Omental fat pad (tissue), 4 donors: ENCODE data around the gene AAR2. TPM values are rescaled to one million over a fixed set of nuclear protein-coding genes. Genes with fewer than 3 reads are reported as not detected.

Source experiments
- ATAC-seq: fragments of 150-250 bp; one replicate; pipeline ENCODE4 v1.9.1; 2016; ENCODE audit warnings: mild to moderate bottlenecking, moderate library complexity; ENCODE audit not compliant: low FRiP score
- DNase-seq: peaks from one replicate; pipeline ENCODE4 v3.0.0-alpha.2; 2019; ENCODE audit warnings: low spot score
- CTCF ChIP-seq, 3 donors: fragments of 450-650 bp; IDR thresholded peaks; one replicate each; pipeline ENCODE4 v1.5.1; 2016 to 2017; ENCODE audit warnings: antibody characterized with exemption in 3 of 3, mild to moderate bottlenecking in 3 of 3, moderate library complexity in 2 of 3
- total RNA-seq, 4 donors: library from RNA; depleted of rRNA; stranded (reverse); fragments of >200 nt; gene quantifications; one replicate each; pipeline ENCODE4 v1.1.0, GENCODE V29; 2016

The AAR2 gene
- total RNA-seq, 4 donors from 2014 or later: 30.8 to 40.5 (median 32.3) TPM

DNA sequence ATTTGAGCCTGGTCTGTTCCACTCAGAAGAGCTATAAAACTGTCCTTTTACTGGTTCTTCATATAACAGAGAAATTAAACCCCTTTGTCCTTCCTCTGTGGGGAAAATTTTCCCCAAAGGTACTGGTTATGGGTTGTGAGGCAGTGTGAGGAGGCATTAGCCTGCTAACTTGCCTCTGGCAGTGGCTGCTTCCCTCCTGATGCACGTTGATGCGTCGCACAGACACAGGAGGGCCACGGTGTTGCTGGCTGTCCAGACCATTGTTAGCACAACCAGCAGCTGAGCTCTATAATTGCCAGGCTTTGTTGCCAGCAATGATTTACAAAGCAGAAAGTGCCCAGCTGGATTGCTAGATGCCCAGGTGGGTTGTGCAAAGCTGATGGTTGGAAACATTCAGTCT lies 10.1 kb downstream of the AAR2 start:
- no peak for TF ChIP-seq CTCF (IDR thresholded peaks at IDR 0.05)
- DNase-seq: no peak
- no peak for ATAC-seq

DNA sequence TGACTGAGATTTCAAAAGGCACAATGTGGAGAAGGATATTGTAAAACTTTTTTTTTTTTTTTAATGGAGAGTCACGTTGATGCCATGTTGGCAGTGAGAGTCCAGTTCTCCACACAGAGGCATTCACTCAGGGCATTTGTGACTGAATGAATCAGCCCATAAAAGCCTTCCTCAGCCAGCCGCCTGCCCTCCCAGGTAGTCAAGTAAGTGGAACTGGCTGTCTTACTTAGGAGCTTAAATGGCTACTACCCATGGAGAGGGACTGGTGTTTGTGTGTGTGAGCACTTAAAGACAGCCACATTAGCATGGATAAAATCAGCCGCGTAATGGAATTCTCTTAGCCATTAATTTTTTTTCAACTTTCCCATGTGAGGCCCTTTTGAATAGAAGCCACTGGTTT lies 12.6 kb downstream of the AAR2 start:
- DNase-seq (no peak), ATAC-seq (no peak)
- no peak for TF ChIP-seq CTCF (IDR thresholded peaks at IDR 0.05)

GRCh38 chr20:36249450-36249849 lies 13.2 kb downstream of the AAR2 start:
- ATAC-seq (no peak), DNase-seq (no peak)
- no peak for TF ChIP-seq CTCF (IDR thresholded peaks at IDR 0.05)

- TF ChIP-seq CTCF (IDR thresholded peaks at IDR 0.05): no peak
- no peak for DNase-seq
- no peak for ATAC-seq
Observed at GRCh38 chr20:36251426-36251825, 15.1 kb downstream of the AAR2 start.

GRCh38 chr20:36252511-36252910 lies 16.2 kb downstream of the AAR2 start:
- ATAC-seq: no peak

DNA sequence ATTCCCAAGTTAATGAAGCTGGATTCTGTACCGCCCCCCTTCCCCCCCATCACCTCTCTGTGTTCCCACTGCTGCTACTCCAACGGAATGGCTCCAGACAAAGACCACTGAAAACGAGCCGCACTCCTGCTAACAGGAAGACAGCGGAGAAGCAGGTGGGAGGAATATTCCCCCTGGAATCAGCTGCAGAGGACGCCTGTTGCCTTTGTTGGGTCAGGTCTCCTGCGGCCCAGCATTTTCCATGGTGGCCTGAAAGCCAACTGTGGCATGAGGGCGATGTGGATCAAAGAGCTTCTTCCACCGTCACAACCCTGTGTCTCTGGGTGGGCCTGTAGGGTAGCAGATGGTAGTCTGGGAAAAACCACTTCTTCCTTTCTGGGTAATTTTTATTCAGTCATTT lies 16.8 kb downstream of the AAR2 start:
- ATAC-seq: no peak
- no peak for DNase-seq
- no peak for TF ChIP-seq CTCF (IDR thresholded peaks at IDR 0.05)

More at GRCh38 chr20:36252511-36252910, 16.2 kb downstream of the AAR2 start:
- DNase-seq: no peak
- no peak for TF ChIP-seq CTCF (IDR thresholded peaks at IDR 0.05)

DNA sequence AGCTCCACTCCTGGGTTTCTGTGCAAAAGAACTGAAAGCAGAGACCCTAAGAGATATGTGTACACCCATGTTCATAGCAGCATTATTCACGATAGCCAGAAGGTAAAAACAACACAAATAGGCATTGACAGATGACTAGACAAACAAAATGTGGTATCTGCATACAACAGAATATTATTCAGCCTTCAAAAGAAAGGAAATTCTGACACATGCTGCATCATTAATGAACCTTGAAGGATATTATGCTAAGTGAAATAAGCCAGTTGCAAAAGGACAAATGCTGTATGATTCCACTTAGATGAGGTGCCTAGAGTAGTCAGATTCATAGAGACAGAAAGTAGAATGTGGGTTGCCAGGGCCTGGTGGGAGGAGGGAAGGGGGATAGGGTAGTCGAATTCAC lies 17.8 kb downstream of the AAR2 start:
- ATAC-seq (no peak), DNase-seq (no peak)
- no peak for TF ChIP-seq CTCF (IDR thresholded peaks at IDR 0.05)
